WTC11 (cell line): ENCODE measurements around the gene PSMD4. TPM values are rescaled to one million over a fixed set of nuclear protein-coding genes. Genes with fewer than 3 reads are reported as not detected.
"Not testable (repeated sequence)": the region's sequence is repeated elsewhere in the genome, so short reads cannot be mapped to it uniquely, and the experiment has no call there.

Experiments used
- ATAC-seq: fragments of 200-7000 bp; cut with Tn5 transposase; 2 replicates; pipeline ENCODE4 v1.10.0; 2021; ENCODE audit warnings: mild to moderate bottlenecking, moderate library complexity
- CTCF ChIA-PET: fragments of 300-600 bp; sonication (Branson Sonifier 250); formaldehyde crosslinking; loops from one replicate; lab custom pipeline; 2021; ENCODE audit warnings: antibody characterized with exemption; lab: Charles Lee
- POLR2A ChIA-PET: fragments of 350-600 bp; sonication (Branson Sonifier 250); formaldehyde crosslinking; loops from one replicate; lab custom pipeline; 2021; ENCODE audit warnings: antibody characterized with exemption; lab: Charles Lee
- DNase-seq: peaks from one replicate; pipeline ENCODE4 v3.0.0; 2021; ENCODE audit warnings: low spot score
- H3K27ac Mint-ChIP-seq: 2 replicates; pipeline ENCODE4 v1.8.0; 2021; ENCODE audit warnings: mixed read lengths
- H3K27me3 Mint-ChIP-seq: 2 replicates; pipeline ENCODE4 v1.8.0; 2021; ENCODE audit warnings: low read depth, mild to moderate bottlenecking, moderate library complexity, mixed read lengths
- H3K36me3 Mint-ChIP-seq: 2 replicates; pipeline ENCODE4 v1.8.0; 2021; ENCODE audit warnings: mixed read lengths
- H3K4me1 Mint-ChIP-seq: 2 replicates; pipeline ENCODE4 v1.8.0; 2022; ENCODE audit warnings: mixed read lengths
- H3K4me3 Mint-ChIP-seq: 2 replicates; pipeline ENCODE4 v1.8.0; 2021; ENCODE audit warnings: mild to moderate bottlenecking, moderate library complexity, mixed read lengths
- H3K9me3 Mint-ChIP-seq: 2 replicates; pipeline ENCODE4 v1.8.0; 2021; ENCODE audit warnings: mixed read lengths
- CREM ChIP-seq: sonication (generic); formaldehyde crosslinking; IDR thresholded peaks from 2 replicates; pipeline ENCODE4 v1.8.1; 2022; ENCODE audit warnings: mild to moderate bottlenecking, missing genetic modification reagents, moderate library complexity
- FOXK1 ChIP-seq: sonication (generic); formaldehyde crosslinking; IDR thresholded peaks from 2 replicates; pipeline ENCODE4 v1.8.0; 2022; ENCODE audit warnings: mild to moderate bottlenecking, moderate library complexity, missing genetic modification reagents
- NFE2L1 ChIP-seq: sonication (generic); formaldehyde crosslinking; IDR thresholded peaks from 2 replicates; pipeline ENCODE4 v1.8.1; 2023; ENCODE audit warnings: missing genetic modification reagents
- NFYB ChIP-seq: sonication (generic); formaldehyde crosslinking; conservative IDR thresholded peaks from 2 replicates; pipeline ENCODE4 v1.8.0; 2022; ENCODE audit warnings: low read depth, missing genetic modification reagents
- NR1H2 ChIP-seq: sonication (generic); formaldehyde crosslinking; IDR thresholded peaks from 2 replicates; pipeline ENCODE4 v1.9.0; 2021; ENCODE audit warnings: mild to moderate bottlenecking, moderate library complexity, missing genetic modification reagents
- NR2C2 ChIP-seq: sonication (generic); formaldehyde crosslinking; IDR thresholded peaks from 2 replicates; pipeline ENCODE4 v1.8.0; 2022; ENCODE audit warnings: mild to moderate bottlenecking, missing genetic modification reagents
- OVOL2 ChIP-seq: fragments of 250-450 bp; sonication (Bioruptor Pico); IDR thresholded peaks from 2 replicates; pipeline ENCODE4 v1.9.0; 2021; ENCODE audit warnings: mild to moderate bottlenecking, borderline replicate concordance
- SMAD3 ChIP-seq: sonication (generic); formaldehyde crosslinking; IDR thresholded peaks from 2 replicates; pipeline ENCODE4 v1.8.0; 2022; ENCODE audit warnings: missing genetic modification reagents, mild to moderate bottlenecking, borderline replicate concordance
- SMAD4 ChIP-seq: sonication (generic); formaldehyde crosslinking; IDR thresholded peaks from 2 replicates; pipeline ENCODE4 v1.8.0; 2022; ENCODE audit warnings: mild to moderate bottlenecking, missing genetic modification reagents
- SOX15 ChIP-seq: fragments of 250-450 bp; sonication (Bioruptor Pico); IDR thresholded peaks from 2 replicates; pipeline ENCODE4 v1.9.0; 2021; ENCODE audit warnings: mild to moderate bottlenecking
- ZNF121 ChIP-seq: sonication (generic); formaldehyde crosslinking; IDR thresholded peaks from 2 replicates; pipeline ENCODE4 v1.8.0; 2023; ENCODE audit warnings: missing genetic modification reagents
- ZNF263 ChIP-seq: sonication (generic); formaldehyde crosslinking; IDR thresholded peaks from 2 replicates; pipeline ENCODE4 v1.8.1; 2022; ENCODE audit warnings: low read depth, mild to moderate bottlenecking, moderate library complexity, missing genetic modification reagents
- ZNF396 ChIP-seq: fragments of 250-450 bp; sonication (Bioruptor Pico); IDR thresholded peaks from 2 replicates; pipeline ENCODE4 v1.8.0; 2021; ENCODE audit warnings: mild to moderate bottlenecking, moderate library complexity, borderline replicate concordance
- ZNF423 ChIP-seq: fragments of 250-450 bp; sonication (Bioruptor Pico); IDR thresholded peaks from 2 replicates; pipeline ENCODE4 v2.1.2; 2022; ENCODE audit warnings: mild to moderate bottlenecking, moderate library complexity
- total RNA-seq: library from RNA; stranded (reverse); gene quantifications from 3 replicates; pipeline ENCODE4 v1.2.3, GENCODE V29; 2021
- TF ChIP-seq, protein P1 (sequence below): sonication (generic); formaldehyde crosslinking; IDR thresholded peaks from 2 replicates; pipeline ENCODE4 v1.8.1; 2022; ENCODE audit warnings: mild to moderate bottlenecking, missing genetic modification reagents, moderate library complexity, borderline replicate concordance
- TF ChIP-seq, protein P2 (sequence below): sonication (generic); formaldehyde crosslinking; IDR thresholded peaks from 2 replicates; pipeline ENCODE4 v1.8.0; 2022; ENCODE audit warnings: mild to moderate bottlenecking, missing genetic modification reagents
- TF ChIP-seq, protein P3 (sequence below): sonication (generic); formaldehyde crosslinking; IDR thresholded peaks from 2 replicates; pipeline ENCODE4 v1.8.0; 2022; ENCODE audit warnings: mild to moderate bottlenecking, missing genetic modification reagents
- TF ChIP-seq, protein P4 (sequence below): sonication (generic); formaldehyde crosslinking; IDR thresholded peaks from 2 replicates; pipeline ENCODE4 v1.8.0; 2023; ENCODE audit warnings: mild to moderate bottlenecking, missing genetic modification reagents
- TF ChIP-seq, protein P5 (sequence below): sonication (generic); formaldehyde crosslinking; IDR thresholded peaks from 2 replicates; pipeline ENCODE4 v1.8.1; 2022; ENCODE audit warnings: mild to moderate bottlenecking, moderate library complexity, missing genetic modification reagents
- TF ChIP-seq, protein P6 (sequence below): sonication (generic); formaldehyde crosslinking; IDR thresholded peaks from 2 replicates; pipeline ENCODE4 v1.8.0; 2022; ENCODE audit warnings: mild to moderate bottlenecking, missing genetic modification reagents

The PSMD4 gene
- total RNA-seq, 1 experiment from 2014 or later: 202 TPM

DNA sequence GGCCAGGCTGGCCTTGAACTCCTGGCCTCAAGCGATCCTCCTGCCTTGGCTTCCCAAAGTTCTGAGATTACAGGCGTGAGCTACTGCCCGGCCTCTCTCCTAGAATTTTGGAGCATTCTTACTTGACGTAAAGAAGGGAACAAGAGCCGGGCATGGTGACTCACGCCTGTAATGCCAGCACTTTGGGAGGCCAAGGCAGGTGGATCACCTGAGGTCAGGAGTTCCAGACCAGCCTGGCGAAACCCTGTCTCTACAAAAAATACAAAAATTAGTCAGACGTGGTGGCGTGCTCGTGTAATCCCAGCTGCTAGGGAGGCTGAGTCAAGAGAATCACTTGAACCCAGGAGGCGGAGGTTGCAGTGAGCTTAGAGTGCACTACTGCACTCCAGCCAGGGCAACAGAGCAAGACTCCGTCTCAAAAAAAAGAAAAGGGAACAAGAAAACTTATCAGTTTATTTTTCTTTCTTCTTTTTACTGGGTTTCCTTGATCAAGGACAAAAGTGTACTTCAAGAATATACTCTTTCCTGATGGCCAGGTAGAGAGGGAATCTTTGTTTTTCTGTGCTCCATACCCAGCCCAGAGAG lies 49.1 kb upstream of the PSMD4 start:
- CTCF ChIA-PET, H3K4me3 Mint-ChIP-seq, H3K4me1 Mint-ChIP-seq: not testable (repeated sequence)

DNA sequence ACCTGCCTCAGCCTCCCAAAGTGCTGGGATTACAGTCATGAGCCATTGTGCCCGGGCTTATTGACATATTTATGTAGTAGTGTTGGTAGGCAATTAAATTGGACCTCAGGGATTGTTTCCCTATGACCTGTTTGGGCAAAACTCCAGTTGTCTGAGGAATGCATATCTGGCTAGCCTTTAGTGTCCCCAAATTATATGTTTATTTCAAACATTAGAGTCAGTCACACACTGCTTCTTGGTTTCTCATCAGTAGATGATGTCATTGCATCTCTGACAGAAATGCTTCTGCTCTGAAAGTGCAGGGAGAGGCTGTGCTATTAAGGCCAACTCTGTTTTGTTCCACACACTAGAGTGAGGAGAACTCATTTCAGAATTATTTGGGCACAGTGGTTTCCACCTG lies 43.7 kb upstream of the PSMD4 start:
- POLR2A ChIA-PET: no interaction called here
- TF ChIP-seq ZNF396 (CRISPR knock-in tag): no peak
- TF ChIP-seq, protein P1, sequence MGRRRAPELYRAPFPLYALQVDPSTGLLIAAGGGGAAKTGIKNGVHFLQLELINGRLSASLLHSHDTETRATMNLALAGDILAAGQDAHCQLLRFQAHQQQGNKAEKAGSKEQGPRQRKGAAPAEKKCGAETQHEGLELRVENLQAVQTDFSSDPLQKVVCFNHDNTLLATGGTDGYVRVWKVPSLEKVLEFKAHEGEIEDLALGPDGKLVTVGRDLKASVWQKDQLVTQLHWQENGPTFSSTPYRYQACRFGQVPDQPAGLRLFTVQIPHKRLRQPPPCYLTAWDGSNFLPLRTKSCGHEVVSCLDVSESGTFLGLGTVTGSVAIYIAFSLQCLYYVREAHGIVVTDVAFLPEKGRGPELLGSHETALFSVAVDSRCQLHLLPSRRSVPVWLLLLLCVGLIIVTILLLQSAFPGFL (CRISPR knock-in tag): no peak
- no peak for TF ChIP-seq NFYB (CRISPR knock-in tag)
- TF ChIP-seq, all 79 proteins: peak for 0
- ATAC-seq (no peak), DNase-seq (no peak)
- CTCF ChIA-PET: interaction anchor here (1.3 kb wide), 1 partner anchor 21 kb away, joined by 3 read pairs; the partner anchor contains the start of gene VPS72
- peaks cover 24% of the 10 kb centered on the region for H3K36me3 Mint-ChIP-seq
- H3K4me1 Mint-ChIP-seq: no peaks in the 10 kb centered on the region
- no peak overlapping the region for H3K4me3 Mint-ChIP-seq
- no peaks in the 10 kb centered on the region for H3K9me3 Mint-ChIP-seq
- no peak overlapping the region for H3K27ac Mint-ChIP-seq
- no peaks in the 10 kb centered on the region for H3K27me3 Mint-ChIP-seq

More for the DNA sequence above, 49.1 kb upstream of the PSMD4 start:
- POLR2A ChIA-PET: interaction anchor here (0.5 kb wide), 1 partner anchor 612 kb away, joined by 4 read pairs; no protein-coding TSS in a partner anchor
- not testable (repeated sequence) for H3K27ac Mint-ChIP-seq, H3K9me3 Mint-ChIP-seq, DNase-seq, ATAC-seq, H3K27me3 Mint-ChIP-seq
- peaks cover 41% of the 10 kb centered on the region for H3K36me3 Mint-ChIP-seq
- TF ChIP-seq ZNF121: peak; percentile 59; the same call in 1 of the 2 replicates

DNA sequence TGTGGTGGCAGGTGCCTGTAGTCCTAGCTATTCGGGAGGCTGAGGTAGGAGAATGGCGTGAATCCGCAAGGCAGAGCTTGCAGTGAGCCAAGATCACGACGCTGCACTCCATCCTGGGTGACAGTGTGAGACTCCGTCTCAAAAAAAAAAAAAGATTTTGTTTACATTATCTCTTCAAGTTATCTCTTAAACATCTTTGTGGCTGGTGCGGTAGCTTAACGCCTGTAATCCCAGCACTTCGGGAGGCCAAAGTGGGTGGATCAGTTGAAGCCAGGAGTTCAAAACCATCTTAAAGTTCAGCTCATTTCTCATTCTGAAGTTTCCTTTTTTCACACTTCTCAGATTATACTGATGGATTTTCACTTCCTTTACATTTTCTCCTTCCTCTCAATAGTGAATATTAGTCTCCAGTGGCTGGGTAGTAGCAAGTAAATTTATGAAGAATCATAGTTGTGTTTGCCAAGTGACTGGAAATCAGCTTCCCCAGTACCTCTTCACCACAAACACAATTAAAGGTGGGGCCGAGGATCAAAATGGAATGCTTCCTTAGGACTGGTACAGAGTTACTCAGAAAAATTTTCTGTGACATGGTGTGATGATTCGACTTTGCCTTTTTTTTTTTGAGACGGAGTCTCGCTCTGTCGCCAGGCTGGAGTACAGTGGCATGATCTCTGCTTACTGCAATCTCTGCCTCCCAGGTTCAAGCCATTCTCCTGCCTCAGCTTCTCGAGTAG lies 42.4 kb upstream of the PSMD4 start:
- Mint-ChIP-seq H3K36me3 (peaks cover 13% of the 10 kb centered on the region), H3K4me1 (no peaks in the 10 kb centered on the region), H3K27ac (peak overlapping the region; percentile 64), H3K4me3 (no peak overlapping the region), H3K9me3 (no peaks in the 10 kb centered on the region), H3K27me3 (no peaks in the 10 kb centered on the region)
- ATAC-seq: no peak
- TF ChIP-seq NR2C2 (CRISPR knock-in tag) (no peak), SMAD4 (CRISPR knock-in tag) (no peak), ZNF263 (CRISPR knock-in tag) (no peak), SOX15 (CRISPR knock-in tag) (no peak), ZNF423 (CRISPR knock-in tag) (no peak), CREM (no peak), OVOL2 (CRISPR knock-in tag) (no peak), SMAD3 (CRISPR knock-in tag) (no peak)
- TF ChIP-seq, protein P2, sequence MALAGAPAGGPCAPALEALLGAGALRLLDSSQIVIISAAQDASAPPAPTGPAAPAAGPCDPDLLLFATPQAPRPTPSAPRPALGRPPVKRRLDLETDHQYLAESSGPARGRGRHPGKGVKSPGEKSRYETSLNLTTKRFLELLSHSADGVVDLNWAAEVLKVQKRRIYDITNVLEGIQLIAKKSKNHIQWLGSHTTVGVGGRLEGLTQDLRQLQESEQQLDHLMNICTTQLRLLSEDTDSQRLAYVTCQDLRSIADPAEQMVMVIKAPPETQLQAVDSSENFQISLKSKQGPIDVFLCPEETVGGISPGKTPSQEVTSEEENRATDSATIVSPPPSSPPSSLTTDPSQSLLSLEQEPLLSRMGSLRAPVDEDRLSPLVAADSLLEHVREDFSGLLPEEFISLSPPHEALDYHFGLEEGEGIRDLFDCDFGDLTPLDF (CRISPR knock-in tag): no peak
- no peak for DNase-seq
- ChIA-PET POLR2A (interaction anchor here (0.7 kb wide), 1 partner anchor 144 kb away, joined by 3 read pairs; no protein-coding TSS in a partner anchor), CTCF (interaction anchor here (0.7 to 1.3 kb wide), 4 partner anchors 9 to 129 kb away, joined by 3 to 7 read pairs (median 3); partner anchors contain the start of gene VPS72)

DNA sequence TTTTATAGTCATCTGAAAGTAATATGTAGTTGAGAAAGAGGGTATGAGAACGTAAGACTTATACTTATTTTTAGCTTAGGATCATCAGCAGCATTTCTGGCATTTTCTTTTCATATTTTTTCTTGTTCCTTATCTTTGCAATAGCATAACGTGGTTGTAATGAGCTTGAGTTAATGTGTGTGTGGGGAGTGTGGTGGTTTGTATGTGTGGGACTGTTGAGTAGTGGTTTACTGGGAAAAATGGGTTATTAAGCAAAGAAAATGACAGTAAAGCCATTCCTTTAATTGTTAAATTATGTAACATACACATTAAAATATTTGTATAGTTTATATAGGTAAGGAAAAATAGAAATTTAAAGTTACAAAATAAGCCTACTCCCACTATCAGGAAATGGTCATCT lies 41.0 kb upstream of the PSMD4 start:
- H3K4me1 Mint-ChIP-seq: no peaks in the 10 kb centered on the region
- ATAC-seq: no peak
- ChIA-PET POLR2A (no interaction called here), CTCF (no interaction called here)
- no peak for DNase-seq
- no peaks in the 10 kb centered on the region for H3K9me3 Mint-ChIP-seq
- H3K36me3 Mint-ChIP-seq: peaks cover 15% of the 10 kb centered on the region
- H3K27me3 Mint-ChIP-seq: no peaks in the 10 kb centered on the region
- H3K4me3 Mint-ChIP-seq: no peak overlapping the region
- H3K27ac Mint-ChIP-seq: peak overlapping the region; percentile 23
- TF ChIP-seq, protein P3, sequence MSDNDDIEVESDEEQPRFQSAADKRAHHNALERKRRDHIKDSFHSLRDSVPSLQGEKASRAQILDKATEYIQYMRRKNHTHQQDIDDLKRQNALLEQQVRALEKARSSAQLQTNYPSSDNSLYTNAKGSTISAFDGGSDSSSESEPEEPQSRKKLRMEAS (CRISPR knock-in tag): no peak
- TF ChIP-seq SMAD3 (CRISPR knock-in tag) (no peak), NFE2L1 (no peak), FOXK1 (CRISPR knock-in tag) (no peak), NR1H2 (CRISPR knock-in tag) (no peak)
- TF ChIP-seq, protein P4, sequence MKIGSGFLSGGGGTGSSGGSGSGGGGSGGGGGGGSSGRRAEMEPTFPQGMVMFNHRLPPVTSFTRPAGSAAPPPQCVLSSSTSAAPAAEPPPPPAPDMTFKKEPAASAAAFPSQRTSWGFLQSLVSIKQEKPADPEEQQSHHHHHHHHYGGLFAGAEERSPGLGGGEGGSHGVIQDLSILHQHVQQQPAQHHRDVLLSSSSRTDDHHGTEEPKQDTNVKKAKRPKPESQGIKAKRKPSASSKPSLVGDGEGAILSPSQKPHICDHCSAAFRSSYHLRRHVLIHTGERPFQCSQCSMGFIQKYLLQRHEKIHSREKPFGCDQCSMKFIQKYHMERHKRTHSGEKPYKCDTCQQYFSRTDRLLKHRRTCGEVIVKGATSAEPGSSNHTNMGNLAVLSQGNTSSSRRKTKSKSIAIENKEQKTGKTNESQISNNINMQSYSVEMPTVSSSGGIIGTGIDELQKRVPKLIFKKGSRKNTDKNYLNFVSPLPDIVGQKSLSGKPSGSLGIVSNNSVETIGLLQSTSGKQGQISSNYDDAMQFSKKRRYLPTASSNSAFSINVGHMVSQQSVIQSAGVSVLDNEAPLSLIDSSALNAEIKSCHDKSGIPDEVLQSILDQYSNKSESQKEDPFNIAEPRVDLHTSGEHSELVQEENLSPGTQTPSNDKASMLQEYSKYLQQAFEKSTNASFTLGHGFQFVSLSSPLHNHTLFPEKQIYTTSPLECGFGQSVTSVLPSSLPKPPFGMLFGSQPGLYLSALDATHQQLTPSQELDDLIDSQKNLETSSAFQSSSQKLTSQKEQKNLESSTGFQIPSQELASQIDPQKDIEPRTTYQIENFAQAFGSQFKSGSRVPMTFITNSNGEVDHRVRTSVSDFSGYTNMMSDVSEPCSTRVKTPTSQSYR (CRISPR knock-in tag): no peak
- TF ChIP-seq, protein P5, sequence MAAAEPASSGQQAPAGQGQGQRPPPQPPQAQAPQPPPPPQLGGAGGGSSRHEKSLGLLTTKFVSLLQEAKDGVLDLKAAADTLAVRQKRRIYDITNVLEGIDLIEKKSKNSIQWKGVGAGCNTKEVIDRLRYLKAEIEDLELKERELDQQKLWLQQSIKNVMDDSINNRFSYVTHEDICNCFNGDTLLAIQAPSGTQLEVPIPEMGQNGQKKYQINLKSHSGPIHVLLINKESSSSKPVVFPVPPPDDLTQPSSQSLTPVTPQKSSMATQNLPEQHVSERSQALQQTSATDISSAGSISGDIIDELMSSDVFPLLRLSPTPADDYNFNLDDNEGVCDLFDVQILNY (CRISPR knock-in tag): no peak
- TF ChIP-seq, protein P6, sequence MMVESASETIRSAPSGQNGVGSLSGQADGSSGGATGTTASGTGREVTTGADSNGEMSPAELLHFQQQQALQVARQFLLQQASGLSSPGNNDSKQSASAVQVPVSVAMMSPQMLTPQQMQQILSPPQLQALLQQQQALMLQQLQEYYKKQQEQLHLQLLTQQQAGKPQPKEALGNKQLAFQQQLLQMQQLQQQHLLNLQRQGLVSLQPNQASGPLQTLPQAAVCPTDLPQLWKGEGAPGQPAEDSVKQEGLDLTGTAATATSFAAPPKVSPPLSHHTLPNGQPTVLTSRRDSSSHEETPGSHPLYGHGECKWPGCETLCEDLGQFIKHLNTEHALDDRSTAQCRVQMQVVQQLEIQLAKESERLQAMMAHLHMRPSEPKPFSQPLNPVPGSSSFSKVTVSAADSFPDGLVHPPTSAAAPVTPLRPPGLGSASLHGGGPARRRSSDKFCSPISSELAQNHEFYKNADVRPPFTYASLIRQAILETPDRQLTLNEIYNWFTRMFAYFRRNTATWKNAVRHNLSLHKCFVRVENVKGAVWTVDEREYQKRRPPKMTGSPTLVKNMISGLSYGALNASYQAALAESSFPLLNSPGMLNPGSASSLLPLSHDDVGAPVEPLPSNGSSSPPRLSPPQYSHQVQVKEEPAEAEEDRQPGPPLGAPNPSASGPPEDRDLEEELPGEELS (CRISPR knock-in tag): no peak
